Measurements from ENCODE around the gene RIPOR3.
"Not testable (repeated sequence)": the region's sequence is repeated elsewhere in the genome, so short reads cannot be mapped to it uniquely, and the experiment has no call there.

The RIPOR3 gene

GRCh38 chr20:50724851-50725723 is 33.7 kb upstream of the RIPOR3 start:
- DNase-seq (ENCODE audit: low read depth) = peak; percentile 13

- no peak for DNase-seq (ENCODE audit: low read depth)
Measured at GRCh38 chr20:50724112-50724725, 32.9 kb upstream of the RIPOR3 start.

- no peak for DNase-seq (ENCODE audit: low read depth)
Measured at GRCh38 chr20:50723672-50724071, 32.3 kb upstream of the RIPOR3 start.

- DNase-seq (ENCODE audit: low read depth) = no peak
Measured at GRCh38 chr20:50722424-50723155, 31.2 kb upstream of the RIPOR3 start.

GRCh38 chr20:50721881-50722281 is 30.5 kb upstream of the RIPOR3 start:
- no peak for DNase-seq (ENCODE audit: low read depth)

GRCh38 chr20:50720582-50720981 is 29.2 kb upstream of the RIPOR3 start:
- no peak for DNase-seq (ENCODE audit: low read depth)

- no peak for DNase-seq (ENCODE audit: low read depth)
Measured at GRCh38 chr20:50720026-50720425, 28.7 kb upstream of the RIPOR3 start.

GRCh38 chr20:50719328-50719727 is 28.0 kb upstream of the RIPOR3 start:
- no peak for DNase-seq (ENCODE audit: low read depth)

- no peak for DNase-seq (ENCODE audit: low read depth)
Measured at GRCh38 chr20:50717974-50718761, 26.8 kb upstream of the RIPOR3 start.

GRCh38 chr20:50717312-50717711 is 26.0 kb upstream of the RIPOR3 start:
- no peak for DNase-seq (ENCODE audit: low read depth)

GRCh38 chr20:50716518-50716917 is 25.2 kb upstream of the RIPOR3 start:
- DNase-seq (ENCODE audit: low read depth) = no peak

- no peak for DNase-seq (ENCODE audit: low read depth)
Measured at GRCh38 chr20:50715694-50716093, 24.4 kb upstream of the RIPOR3 start.

GRCh38 chr20:50714426-50714825 is 23.1 kb upstream of the RIPOR3 start:
- DNase-seq (ENCODE audit: low read depth) = not testable (repeated sequence)

- no peak for DNase-seq (ENCODE audit: low read depth)
Measured at GRCh38 chr20:50713657-50714101, 22.3 kb upstream of the RIPOR3 start.

GRCh38 chr20:50712771-50713656 is 21.7 kb upstream of the RIPOR3 start:
- no peak for DNase-seq (ENCODE audit: low read depth)

GRCh38 chr20:50711113-50711825 is 19.9 kb upstream of the RIPOR3 start:
- no peak for DNase-seq (ENCODE audit: low read depth)

- DNase-seq (ENCODE audit: low read depth) = no peak
Measured at GRCh38 chr20:50710492-50711063, 19.2 kb upstream of the RIPOR3 start.

- no peak for DNase-seq (ENCODE audit: low read depth)
Measured at GRCh38 chr20:50709636-50709973, 18.3 kb upstream of the RIPOR3 start.

- DNase-seq (ENCODE audit: low read depth) = no peak
Measured at GRCh38 chr20:50708845-50709635, 17.7 kb upstream of the RIPOR3 start.
